RWPE2 (cell line): Measurements from ENCODE around the gene ZNF260.

Source experiments
- ATAC-seq: fragments of 200-7000 bp; cut with Tn5 transposase; 3 replicates; pipeline ENCODE4 v1.9.1; 2021; ENCODE audit warnings: low read depth
- DNase-seq: peaks from one replicate; pipeline ENCODE4 v3.0.0-alpha.2; 2020; ENCODE audit warnings: low spot score
- H3K27ac ChIP-seq: fragments of 450-650 bp; 2 replicates; pipeline ENCODE4 v1.5.1; 2017; ENCODE audit warnings: mild to moderate bottlenecking; ENCODE audit not compliant: poor library complexity, severe bottlenecking
- H3K27me3 ChIP-seq: fragments of 250-450 bp; sonication (Bioruptor Pico); 2 replicates; pipeline ENCODE4 v1.5.1; 2021; ENCODE audit warnings: mild to moderate bottlenecking, moderate library complexity; ENCODE audit not compliant: insufficient read depth, poor library complexity, severe bottlenecking
- H3K36me3 ChIP-seq: fragments of 250-450 bp; sonication (Bioruptor Pico); 2 replicates; pipeline ENCODE4 v1.5.1; 2020; ENCODE audit warnings: low read depth, mild to moderate bottlenecking, moderate library complexity
- H3K4me1 ChIP-seq: fragments of 250-450 bp; sonication (Bioruptor Pico); 2 replicates; pipeline ENCODE4 v1.5.1; 2021; ENCODE audit warnings: mild to moderate bottlenecking, moderate library complexity; ENCODE audit not compliant: insufficient read depth, poor library complexity, severe bottlenecking
- H3K4me3 ChIP-seq: fragments of 250-450 bp; sonication (Bioruptor Pico); 2 replicates; pipeline ENCODE4 v1.5.1; 2021; ENCODE audit warnings: mild to moderate bottlenecking, moderate library complexity; ENCODE audit not compliant: severe bottlenecking
- H3K9me3 ChIP-seq: fragments of 250-450 bp; sonication (Bioruptor Pico); 2 replicates; pipeline ENCODE4 v1.5.1; 2021; ENCODE audit warnings: mild to moderate bottlenecking, moderate library complexity; ENCODE audit not compliant: severe bottlenecking
- TF ChIP-seq, protein P1 (sequence below): fragments of 450-650 bp; IDR thresholded peaks from one replicate; pipeline ENCODE4 v1.5.1; 2017; ENCODE audit warnings: mild to moderate bottlenecking, moderate library complexity; ENCODE audit not compliant: poor library complexity, severe bottlenecking

ZNF260 gene

DNA sequence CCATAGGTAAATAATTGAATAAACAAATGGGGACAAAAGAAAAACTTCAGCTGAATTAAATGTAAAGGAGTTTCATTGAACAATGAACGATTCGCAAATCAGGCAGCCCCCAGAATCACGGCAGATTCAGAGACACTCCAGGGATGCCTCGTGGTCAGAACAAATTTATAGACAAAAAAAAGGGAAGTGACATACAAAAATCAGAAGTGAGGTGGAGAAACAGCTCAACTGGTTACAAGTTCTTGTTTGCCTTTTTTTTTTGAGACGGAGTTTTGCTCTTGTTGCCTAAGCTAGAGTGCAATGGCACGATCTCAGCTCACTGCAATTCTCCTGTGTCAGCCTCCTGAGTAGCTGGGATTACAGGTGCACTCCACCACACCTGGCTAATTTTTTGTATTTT, 44.4 kb downstream of the ZNF260 start:
- ATAC-seq: no peak
- Histone ChIP-seq H3K9me3 (no peaks in the 10 kb centered on the region), H3K27ac (no peak overlapping the region), H3K4me3 (no peak overlapping the region), H3K27me3 (no peaks in the 10 kb centered on the region), H3K36me3 (no peaks in the 10 kb centered on the region), H3K4me1 (no peaks in the 10 kb centered on the region)
- no peak for DNase-seq
- TF ChIP-seq, protein P1, sequence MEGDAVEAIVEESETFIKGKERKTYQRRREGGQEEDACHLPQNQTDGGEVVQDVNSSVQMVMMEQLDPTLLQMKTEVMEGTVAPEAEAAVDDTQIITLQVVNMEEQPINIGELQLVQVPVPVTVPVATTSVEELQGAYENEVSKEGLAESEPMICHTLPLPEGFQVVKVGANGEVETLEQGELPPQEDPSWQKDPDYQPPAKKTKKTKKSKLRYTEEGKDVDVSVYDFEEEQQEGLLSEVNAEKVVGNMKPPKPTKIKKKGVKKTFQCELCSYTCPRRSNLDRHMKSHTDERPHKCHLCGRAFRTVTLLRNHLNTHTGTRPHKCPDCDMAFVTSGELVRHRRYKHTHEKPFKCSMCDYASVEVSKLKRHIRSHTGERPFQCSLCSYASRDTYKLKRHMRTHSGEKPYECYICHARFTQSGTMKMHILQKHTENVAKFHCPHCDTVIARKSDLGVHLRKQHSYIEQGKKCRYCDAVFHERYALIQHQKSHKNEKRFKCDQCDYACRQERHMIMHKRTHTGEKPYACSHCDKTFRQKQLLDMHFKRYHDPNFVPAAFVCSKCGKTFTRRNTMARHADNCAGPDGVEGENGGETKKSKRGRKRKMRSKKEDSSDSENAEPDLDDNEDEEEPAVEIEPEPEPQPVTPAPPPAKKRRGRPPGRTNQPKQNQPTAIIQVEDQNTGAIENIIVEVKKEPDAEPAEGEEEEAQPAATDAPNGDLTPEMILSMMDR: no peak

DNA sequence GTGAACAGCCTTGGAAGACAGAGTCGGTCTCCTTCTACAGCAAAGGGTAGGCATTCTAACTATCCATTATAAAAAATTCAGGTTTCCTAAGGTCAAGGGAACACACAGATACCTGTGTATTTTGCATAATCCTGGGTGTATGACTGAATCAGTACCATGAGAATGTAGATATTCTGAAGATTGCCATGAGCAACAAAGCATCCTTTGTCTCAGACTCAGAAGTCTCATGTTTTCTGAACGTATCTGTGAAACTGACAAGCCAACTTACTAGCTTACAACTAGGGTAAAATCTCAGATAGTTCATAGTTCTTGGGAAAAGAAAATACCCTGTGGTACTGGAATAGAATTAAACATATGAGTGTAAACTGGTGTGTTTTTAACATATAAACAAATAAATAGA, 45.2 kb downstream of the ZNF260 start:
- no peaks in the 10 kb centered on the region for H3K36me3 ChIP-seq
- H3K4me1 ChIP-seq: no peaks in the 10 kb centered on the region
- DNase-seq: no peak
- no peak for ATAC-seq
- H3K9me3 ChIP-seq: no peaks in the 10 kb centered on the region
- H3K27ac ChIP-seq: no peak overlapping the region
- no peak overlapping the region for H3K4me3 ChIP-seq
- TF ChIP-seq, protein P1: no peak
- no peaks in the 10 kb centered on the region for H3K27me3 ChIP-seq
